Measurements from ENCODE around the gene COL13A1.

DNA sequence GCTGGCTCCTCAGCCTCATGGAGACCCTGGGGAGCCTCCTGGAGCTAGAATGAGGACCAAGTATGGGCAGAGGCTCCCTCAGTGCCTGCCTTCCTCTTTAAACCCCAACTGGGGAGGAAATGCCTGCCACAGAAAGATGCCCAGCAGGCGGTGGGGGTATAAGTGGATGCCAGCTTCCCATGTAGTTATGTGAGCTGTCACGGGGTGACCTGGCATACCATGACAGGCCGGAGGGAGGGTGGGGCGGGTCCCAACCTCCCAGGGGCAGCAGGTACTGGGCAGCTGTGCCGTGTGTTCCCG is 35.0 kb downstream of the COL13A1 start:
- TF ChIP-seq, protein P1, sequence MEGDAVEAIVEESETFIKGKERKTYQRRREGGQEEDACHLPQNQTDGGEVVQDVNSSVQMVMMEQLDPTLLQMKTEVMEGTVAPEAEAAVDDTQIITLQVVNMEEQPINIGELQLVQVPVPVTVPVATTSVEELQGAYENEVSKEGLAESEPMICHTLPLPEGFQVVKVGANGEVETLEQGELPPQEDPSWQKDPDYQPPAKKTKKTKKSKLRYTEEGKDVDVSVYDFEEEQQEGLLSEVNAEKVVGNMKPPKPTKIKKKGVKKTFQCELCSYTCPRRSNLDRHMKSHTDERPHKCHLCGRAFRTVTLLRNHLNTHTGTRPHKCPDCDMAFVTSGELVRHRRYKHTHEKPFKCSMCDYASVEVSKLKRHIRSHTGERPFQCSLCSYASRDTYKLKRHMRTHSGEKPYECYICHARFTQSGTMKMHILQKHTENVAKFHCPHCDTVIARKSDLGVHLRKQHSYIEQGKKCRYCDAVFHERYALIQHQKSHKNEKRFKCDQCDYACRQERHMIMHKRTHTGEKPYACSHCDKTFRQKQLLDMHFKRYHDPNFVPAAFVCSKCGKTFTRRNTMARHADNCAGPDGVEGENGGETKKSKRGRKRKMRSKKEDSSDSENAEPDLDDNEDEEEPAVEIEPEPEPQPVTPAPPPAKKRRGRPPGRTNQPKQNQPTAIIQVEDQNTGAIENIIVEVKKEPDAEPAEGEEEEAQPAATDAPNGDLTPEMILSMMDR (IDR thresholded peaks at IDR 0.05 in 4 of 5, conservative IDR thresholded peaks at IDR 0.05 in 1 of 5): no peak
- TF ChIP-seq POLR2A (IDR thresholded peaks at IDR 0.05): no peak
